ENCODE results near the gene KRTAP10-1. TPM values are rescaled to one million over a fixed set of nuclear protein-coding genes. Genes with fewer than 3 reads are reported as not detected.

KRTAP10-1 gene
- total RNA-seq, 1 donor from 2014 or later, result not detected

DNA sequence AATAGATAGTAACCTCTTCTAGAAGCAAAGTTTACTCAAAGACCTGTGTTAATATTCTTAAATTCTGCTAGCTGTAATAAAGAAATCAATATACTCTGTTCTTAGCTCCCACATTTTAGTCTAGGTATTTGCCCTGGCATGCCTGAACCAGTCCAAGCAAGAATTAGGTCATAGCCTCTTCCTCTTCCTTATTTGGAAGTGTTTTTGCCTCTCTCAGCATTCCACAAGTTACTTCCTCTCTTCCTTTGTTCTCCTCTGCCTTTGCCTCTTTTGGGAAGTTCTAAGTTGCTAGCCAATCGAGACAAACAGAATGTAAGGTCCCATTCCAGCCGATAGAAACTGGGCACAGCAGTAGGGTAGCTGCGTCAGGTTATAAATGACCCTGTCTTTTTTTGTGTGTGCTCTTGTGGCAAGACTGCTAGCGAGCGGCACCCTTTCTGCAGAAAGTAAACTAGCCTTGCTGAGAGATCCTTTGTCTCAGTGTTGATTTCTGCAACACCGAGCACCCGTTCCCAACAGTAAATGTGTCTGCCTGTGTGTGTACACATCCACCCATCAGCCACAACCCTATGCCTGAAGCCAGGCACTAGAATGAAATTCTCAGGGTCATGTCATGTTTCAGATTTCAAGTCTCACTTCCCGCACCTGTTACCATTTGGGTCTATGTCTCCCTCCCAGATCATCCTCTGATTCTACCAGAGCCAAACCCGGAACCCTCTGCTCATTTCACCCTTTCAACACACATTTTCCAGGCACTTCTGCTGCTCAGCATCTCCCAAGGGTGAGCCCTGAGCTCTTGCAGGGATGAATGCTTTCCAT is 47.2 kb downstream of the KRTAP10-1 start:
- Mint-ChIP-seq H3K4me1 (ENCODE audit: unreplicated experiment) (peaks cover 5% of the 10 kb centered on the region), H3K36me3 (peaks cover 23% of the 10 kb centered on the region), H3K27me3 (no peaks in the 10 kb centered on the region), H3K9me3 (peaks cover 14% of the 10 kb centered on the region), H3K4me3 (no peak overlapping the region), H3K27ac (no peak overlapping the region)
- TF ChIP-seq, protein P1, sequence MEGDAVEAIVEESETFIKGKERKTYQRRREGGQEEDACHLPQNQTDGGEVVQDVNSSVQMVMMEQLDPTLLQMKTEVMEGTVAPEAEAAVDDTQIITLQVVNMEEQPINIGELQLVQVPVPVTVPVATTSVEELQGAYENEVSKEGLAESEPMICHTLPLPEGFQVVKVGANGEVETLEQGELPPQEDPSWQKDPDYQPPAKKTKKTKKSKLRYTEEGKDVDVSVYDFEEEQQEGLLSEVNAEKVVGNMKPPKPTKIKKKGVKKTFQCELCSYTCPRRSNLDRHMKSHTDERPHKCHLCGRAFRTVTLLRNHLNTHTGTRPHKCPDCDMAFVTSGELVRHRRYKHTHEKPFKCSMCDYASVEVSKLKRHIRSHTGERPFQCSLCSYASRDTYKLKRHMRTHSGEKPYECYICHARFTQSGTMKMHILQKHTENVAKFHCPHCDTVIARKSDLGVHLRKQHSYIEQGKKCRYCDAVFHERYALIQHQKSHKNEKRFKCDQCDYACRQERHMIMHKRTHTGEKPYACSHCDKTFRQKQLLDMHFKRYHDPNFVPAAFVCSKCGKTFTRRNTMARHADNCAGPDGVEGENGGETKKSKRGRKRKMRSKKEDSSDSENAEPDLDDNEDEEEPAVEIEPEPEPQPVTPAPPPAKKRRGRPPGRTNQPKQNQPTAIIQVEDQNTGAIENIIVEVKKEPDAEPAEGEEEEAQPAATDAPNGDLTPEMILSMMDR (conservative IDR thresholded peaks at IDR 0.05), result no peak
- no peak for DNase-seq (ENCODE audit: extremely low spot score, unreplicated experiment)

DNA sequence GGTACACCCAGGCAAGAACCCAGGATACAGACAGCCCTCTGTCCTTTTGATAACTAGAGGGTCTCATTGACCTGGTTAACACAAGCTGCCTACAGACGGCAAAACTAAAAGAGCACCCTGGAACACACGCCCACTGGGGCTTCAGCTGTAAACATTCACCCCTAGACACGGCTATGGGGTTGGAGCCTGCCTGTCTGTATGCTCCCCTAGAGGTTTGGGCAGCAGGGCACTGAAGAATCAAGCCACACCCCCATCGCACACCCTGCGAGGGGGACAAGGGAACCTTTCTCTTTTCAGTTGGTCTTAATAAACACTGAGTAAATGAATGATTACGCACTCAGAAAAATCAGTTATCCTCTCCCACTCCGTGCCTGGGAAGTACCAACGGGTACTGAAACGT is 49.2 kb downstream of the KRTAP10-1 start:
- H3K27me3 Mint-ChIP-seq, result no peaks in the 10 kb centered on the region
- H3K4me3 Mint-ChIP-seq, result no peak overlapping the region
- H3K4me1 Mint-ChIP-seq (ENCODE audit: unreplicated experiment), result no peaks in the 10 kb centered on the region
- H3K36me3 Mint-ChIP-seq, result peaks cover 23% of the 10 kb centered on the region
- TF ChIP-seq, protein P1 (conservative IDR thresholded peaks at IDR 0.05), result no peak
- peaks cover 14% of the 10 kb centered on the region for H3K9me3 Mint-ChIP-seq
- H3K27ac Mint-ChIP-seq, result no peak overlapping the region
- DNase-seq (ENCODE audit: extremely low spot score, unreplicated experiment), result no peak

DNA sequence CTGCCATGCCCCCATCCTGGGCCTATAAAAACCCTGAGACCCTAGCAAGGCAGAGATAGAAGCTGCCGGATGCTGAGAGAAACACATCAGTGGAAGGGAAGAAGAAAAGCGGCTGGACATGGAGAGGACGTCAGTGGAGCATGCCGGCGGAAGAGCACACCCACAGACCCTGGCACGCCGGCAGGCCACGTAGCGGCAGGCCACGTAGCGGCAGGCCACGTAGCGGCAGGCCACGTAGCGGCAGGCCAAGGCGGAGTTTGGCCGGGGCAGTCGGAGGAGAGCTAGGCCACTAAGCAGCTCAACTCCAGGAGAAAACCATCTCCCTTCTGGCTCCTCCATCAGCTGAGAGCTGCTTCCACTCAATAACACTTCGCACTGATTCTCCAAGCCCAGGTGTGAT is 49.6 kb downstream of the KRTAP10-1 start:
- H3K27me3 Mint-ChIP-seq, result no peaks in the 10 kb centered on the region
- no peaks in the 10 kb centered on the region for H3K4me1 Mint-ChIP-seq (ENCODE audit: unreplicated experiment)
- no peak for DNase-seq (ENCODE audit: extremely low spot score, unreplicated experiment)
- no peak overlapping the region for H3K4me3 Mint-ChIP-seq
- TF ChIP-seq, protein P1 (conservative IDR thresholded peaks at IDR 0.05), result no peak
- peaks cover 14% of the 10 kb centered on the region for H3K9me3 Mint-ChIP-seq
- no peak overlapping the region for H3K27ac Mint-ChIP-seq
- peaks cover 20% of the 10 kb centered on the region for H3K36me3 Mint-ChIP-seq

DNA sequence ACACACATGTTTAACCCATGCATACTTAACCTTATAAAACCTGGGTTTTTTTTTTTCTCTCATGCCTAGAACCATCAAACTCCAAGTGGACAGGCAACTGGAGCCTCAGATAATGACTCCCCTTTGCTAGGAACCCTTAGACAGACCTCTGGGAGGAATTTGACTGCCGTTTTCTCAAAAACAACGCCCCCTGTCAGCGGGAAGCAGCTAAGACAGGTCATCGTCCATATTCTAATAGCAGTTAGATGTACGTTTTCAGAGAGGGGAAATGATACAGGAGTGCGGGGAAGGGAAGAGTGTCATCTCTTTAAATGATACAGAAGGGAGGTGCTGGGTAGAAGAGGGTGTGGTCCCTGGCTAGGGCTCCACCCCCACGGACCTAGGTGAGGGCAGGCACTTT is 50.0 kb downstream of the KRTAP10-1 start:
- Mint-ChIP-seq H3K9me3 (peaks cover 14% of the 10 kb centered on the region), H3K4me3 (no peak overlapping the region), H3K4me1 (ENCODE audit: unreplicated experiment) (peaks cover 3% of the 10 kb centered on the region), H3K27ac (no peak overlapping the region), H3K36me3 (peaks cover 19% of the 10 kb centered on the region), H3K27me3 (peaks cover 3% of the 10 kb centered on the region)
- TF ChIP-seq, protein P1 (conservative IDR thresholded peaks at IDR 0.05), result peak; percentile 55
- no peak for DNase-seq (ENCODE audit: extremely low spot score, unreplicated experiment)

Other genes starting within 250 kb of the KRTAP10-1 start
- 135 and 178 TPM in 2 replicates for gene PFKL, start 240.1 kb downstream of the KRTAP10-1 start, total RNA-seq (ENCODE audit: low replicate concordance)
- 15.1 and 23.1 TPM in 2 replicates for gene CFAP410, start 200.8 kb downstream of the KRTAP10-1 start, total RNA-seq (ENCODE audit: low replicate concordance)
- gene TRPM2, start 186.6 kb downstream of the KRTAP10-1 start, total RNA-seq (ENCODE audit: low replicate concordance), result 0.05 and 0.07 TPM in 2 replicates
- 6.4 and 8.7 TPM in 2 replicates for gene LRRC3, start 84.7 kb downstream of the KRTAP10-1 start, total RNA-seq (ENCODE audit: low replicate concordance)
- not detected in 2 replicates for gene KRTAP10-2, start 11.3 kb upstream of the KRTAP10-1 start, total RNA-seq (ENCODE audit: low replicate concordance)
- gene KRTAP10-3, start 18.6 kb upstream of the KRTAP10-1 start, total RNA-seq (ENCODE audit: low replicate concordance), result not detected in 2 replicates
- not detected in 2 replicates for gene KRTAP10-4, start 33.5 kb upstream of the KRTAP10-1 start, total RNA-seq (ENCODE audit: low replicate concordance)
- gene KRTAP10-5, start 40.4 kb upstream of the KRTAP10-1 start, total RNA-seq (ENCODE audit: low replicate concordance), result not detected in 2 replicates
- not detected in 2 replicates for gene KRTAP10-6, start 52.3 kb upstream of the KRTAP10-1 start, total RNA-seq (ENCODE audit: low replicate concordance)
- not detected in 2 replicates for gene KRTAP10-7, start 60.4 kb upstream of the KRTAP10-1 start, total RNA-seq (ENCODE audit: low replicate concordance)
- not detected in 2 replicates for gene KRTAP10-8, start 71.9 kb upstream of the KRTAP10-1 start, total RNA-seq (ENCODE audit: low replicate concordance)
- gene KRTAP10-9, start 86.9 kb upstream of the KRTAP10-1 start, total RNA-seq (ENCODE audit: low replicate concordance), result not detected in 2 replicates
- gene KRTAP10-10, start 97.2 kb upstream of the KRTAP10-1 start, total RNA-seq (ENCODE audit: low replicate concordance), result not detected in 2 replicates
- not detected in 2 replicates for gene KRTAP10-11, start 106.2 kb upstream of the KRTAP10-1 start, total RNA-seq (ENCODE audit: low replicate concordance)
- gene KRTAP12-4, start 114.5 kb upstream of the KRTAP10-1 start, total RNA-seq (ENCODE audit: low replicate concordance), result not detected in 2 replicates
- gene KRTAP12-3, start 117.7 kb upstream of the KRTAP10-1 start, total RNA-seq (ENCODE audit: low replicate concordance), result not detected in 2 replicates
- not detected in 2 replicates for gene KRTAP12-2, start 126.7 kb upstream of the KRTAP10-1 start, total RNA-seq (ENCODE audit: low replicate concordance)
- gene KRTAP12-1, start 142.0 kb upstream of the KRTAP10-1 start, total RNA-seq (ENCODE audit: low replicate concordance), result not detected in 2 replicates
- not detected in 2 replicates for gene KRTAP10-12, start 157.0 kb upstream of the KRTAP10-1 start, total RNA-seq (ENCODE audit: low replicate concordance)
- 0.34 and 0.59 TPM in 2 replicates for gene TSPEAR, start 171.4 kb upstream of the KRTAP10-1 start, total RNA-seq (ENCODE audit: low replicate concordance)

Data from type B pancreatic cell (in vitro differentiated cells).